ENCODE results near the gene EFHC1. TPM values are rescaled to one million over a fixed set of nuclear protein-coding genes. Genes with fewer than 3 reads are reported as not detected.

Gene EFHC1
- total and polyA plus RNA-seq, 2 of the 13 experiments (the other 11 are each of a cell fraction or from before 2014, with no cell fraction given) = 23.4 to 29.5 TPM

GRCh38 chr6:52543729-52544601 is 123.8 kb downstream of the EFHC1 start (continued):
- TF ChIP-seq ZNF318 (CRISPR knock-in tag; IDR thresholded peaks at IDR 0.05) = no peak
- peak; percentile 62 for TF ChIP-seq NFKBIZ (CRISPR knock-in tag; IDR thresholded peaks at IDR 0.05)
- peak; percentile 97 for TF ChIP-seq NR2F6 (IDR thresholded peaks at IDR 0.05)
- peak; percentile 94 for TF ChIP-seq NR2F6 (CRISPR knock-in tag; IDR thresholded peaks at IDR 0.05)
- TF ChIP-seq NR2C2 (CRISPR knock-in tag; IDR thresholded peaks at IDR 0.05; ENCODE audit: borderline replicate concordance) = peak; percentile 70
- TF ChIP-seq REST (IDR thresholded peaks at IDR 0.05; ENCODE audit: borderline replicate concordance in 1 of 2, low read depth in 1 of 2, low read length in 2 of 2) = peak in 1 of 2 experiments; percentile 66; a peak in 2 of 4 replicates
- peak; percentile 72 for TF ChIP-seq ZFY (CRISPR knock-in tag; IDR thresholded peaks at IDR 0.05)
- peak; percentile 77; the same call in 1 of the 2 replicates for TF ChIP-seq FOXJ3 (CRISPR knock-in tag; IDR thresholded peaks at IDR 0.05; ENCODE audit: borderline replicate concordance)
- peak; percentile 96 for TF ChIP-seq SALL1 (CRISPR knock-in tag; IDR thresholded peaks at IDR 0.05)
- TF ChIP-seq BHLHE40 (IDR thresholded peaks at IDR 0.05; ENCODE audit: low read length) = peak; percentile 38; the same call in 1 of the 2 replicates
- TF ChIP-seq RNF219 (CRISPR knock-in tag; IDR thresholded peaks at IDR 0.05) = peak; percentile 40; the same call in 1 of the 2 replicates
- no peak for TF ChIP-seq DNMT1 (CRISPR knock-in tag; IDR thresholded peaks at IDR 0.05)
